Stimulated activated naive CD8-positive, alpha-beta T cell treated with anti-CD3 and anti-CD28 coated beads, Interleukin-15, amount 100 ng/mL, for 72 hours (primary cell): Measurements from ENCODE around the gene GPATCH8.
"Not testable (repeated sequence)": the region's sequence is repeated elsewhere in the genome, so short reads cannot be mapped to it uniquely, and the experiment has no call there.

Source experiments
- ATAC-seq: fragments of 150-1000 bp; cut with Tn5 transposase; 2 replicates; pipeline ENCODE4 v1.10.0; 2021; ENCODE audit warnings: mild to moderate bottlenecking, moderate library complexity
- DNase-seq, 2 donors: peaks; one replicate each; pipeline ENCODE4 v3.0.0; 2021 to 2022
- H3K27ac Mint-ChIP-seq, 2 donors: one replicate each; pipeline ENCODE4 v1.8.0; 2022; ENCODE audit warnings: mild to moderate bottlenecking in 2 of 2, mixed read lengths in 2 of 2, moderate library complexity in 2 of 2
- H3K27me3 Mint-ChIP-seq: one replicate; pipeline ENCODE4 v1.8.0; 2022; ENCODE audit warnings: mixed read lengths
- H3K4me1 Mint-ChIP-seq: one replicate; pipeline ENCODE4 v1.8.0; 2022; ENCODE audit warnings: mild to moderate bottlenecking, mixed read lengths
- H3K4me3 Mint-ChIP-seq, 2 donors: one replicate each; pipeline ENCODE4 v1.8.0; 2022; ENCODE audit warnings: mild to moderate bottlenecking in 2 of 2, mixed read lengths in 2 of 2, moderate library complexity in 1 of 2
- H3K9me3 Mint-ChIP-seq, 2 donors: one replicate each; pipeline ENCODE4 v1.8.0; 2022; ENCODE audit warnings: mixed read lengths in 2 of 2

GPATCH8 gene

GRCh38 chr17:44503147-44504029, at the start of gene GPATCH8:
Gene GPATCH8, minus strand, starts transcription at chr17:44503406. Its CDS starts 36 bp downstream, at chr17:44503370.
- DNase-seq = peak; percentile 96
- H3K9me3 Mint-ChIP-seq = no peaks in the 10 kb centered on the region
- H3K27ac Mint-ChIP-seq = peak within 1 kb of the TSS; percentile 98 to 99
- peaks cover 27% of the 10 kb centered on the region for H3K4me1 Mint-ChIP-seq
- no peaks in the 10 kb centered on the region for H3K27me3 Mint-ChIP-seq
- H3K4me3 Mint-ChIP-seq = peak within 1 kb of the TSS; percentile 88 to 100
- peak; percentile 97 for ATAC-seq

GRCh38 chr17:44552361-44552760, 49.2 kb upstream of the GPATCH8 start:
- ATAC-seq (no peak), DNase-seq (no peak)

GRCh38 chr17:44549686-44550085, 46.5 kb upstream of the GPATCH8 start:
- ATAC-seq (no peak), DNase-seq (no peak)
- Mint-ChIP-seq H3K9me3 (no peaks in the 10 kb centered on the region), H3K4me1 (peaks cover 8% of the 10 kb centered on the region), H3K27ac (no peak overlapping the region), H3K27me3 (peaks cover 49% of the 10 kb centered on the region), H3K4me3 (no peak overlapping the region)

More at GRCh38 chr17:44552361-44552760, 49.2 kb upstream of the GPATCH8 start:
- H3K27ac Mint-ChIP-seq = no peak overlapping the region
- no peaks in the 10 kb centered on the region for H3K9me3 Mint-ChIP-seq
- no peak overlapping the region for H3K4me3 Mint-ChIP-seq
- H3K4me1 Mint-ChIP-seq = peaks cover 16% of the 10 kb centered on the region
- peaks cover 51% of the 10 kb centered on the region for H3K27me3 Mint-ChIP-seq

GRCh38 chr17:44548376-44549230, 45.4 kb upstream of the GPATCH8 start:
- DNase-seq (no peak), ATAC-seq (no peak)
- Mint-ChIP-seq H3K9me3 (no peaks in the 10 kb centered on the region), H3K4me3 (no peak overlapping the region), H3K27ac (peak overlapping the region in 1 of 2 donors; percentile 69), H3K27me3 (peaks cover 60% of the 10 kb centered on the region), H3K4me1 (peaks cover 8% of the 10 kb centered on the region)

GRCh38 chr17:44547625-44548267, 44.5 kb upstream of the GPATCH8 start:
- Mint-ChIP-seq H3K27me3 (peaks cover 68% of the 10 kb centered on the region), H3K4me1 (peaks cover 8% of the 10 kb centered on the region), H3K9me3 (no peaks in the 10 kb centered on the region), H3K4me3 (no peak overlapping the region), H3K27ac (no peak overlapping the region)
- ATAC-seq (no peak), DNase-seq (no peak)

- DNase-seq (no peak), ATAC-seq (no peak)
- no peak overlapping the region for H3K4me3 Mint-ChIP-seq
- H3K9me3 Mint-ChIP-seq = no peaks in the 10 kb centered on the region
- H3K27ac Mint-ChIP-seq = no peak overlapping the region
- H3K27me3 Mint-ChIP-seq = peaks cover 76% of the 10 kb centered on the region
- peaks cover 8% of the 10 kb centered on the region for H3K4me1 Mint-ChIP-seq
Measured at GRCh38 chr17:44546671-44547606, 43.7 kb upstream of the GPATCH8 start.

- Mint-ChIP-seq H3K27ac (no peak overlapping the region), H3K4me3 (no peak overlapping the region), H3K27me3 (peaks cover 83% of the 10 kb centered on the region), H3K9me3 (no peaks in the 10 kb centered on the region), H3K4me1 (peaks cover 8% of the 10 kb centered on the region)
- DNase-seq (no peak), ATAC-seq (no peak)
Measured at GRCh38 chr17:44543905-44544523, 40.8 kb upstream of the GPATCH8 start.

- H3K9me3 Mint-ChIP-seq = no peaks in the 10 kb centered on the region
- peaks cover 76% of the 10 kb centered on the region for H3K27me3 Mint-ChIP-seq
- H3K27ac Mint-ChIP-seq = peak overlapping the region in 1 of 2 donors; percentile 29
- ATAC-seq = no peak
- H3K4me1 Mint-ChIP-seq = peaks cover 8% of the 10 kb centered on the region
- no peak overlapping the region for H3K4me3 Mint-ChIP-seq
- DNase-seq = no peak
Measured at GRCh38 chr17:44543213-44543904, 40.2 kb upstream of the GPATCH8 start.

- no peak for DNase-seq
- ATAC-seq = no peak
- Mint-ChIP-seq H3K27ac (no peak overlapping the region), H3K9me3 (no peaks in the 10 kb centered on the region), H3K4me1 (peaks cover 4% of the 10 kb centered on the region), H3K4me3 (no peak overlapping the region), H3K27me3 (peaks cover 63% of the 10 kb centered on the region)
Measured at GRCh38 chr17:44541884-44542581, 38.8 kb upstream of the GPATCH8 start.

- H3K27me3 Mint-ChIP-seq = peaks cover 49% of the 10 kb centered on the region
- no peak overlapping the region for H3K4me3 Mint-ChIP-seq
- no peaks in the 10 kb centered on the region for H3K4me1 Mint-ChIP-seq
- DNase-seq = no peak
- no peaks in the 10 kb centered on the region for H3K9me3 Mint-ChIP-seq
- H3K27ac Mint-ChIP-seq = no peak overlapping the region
- no peak for ATAC-seq
Measured at GRCh38 chr17:44540246-44541084, 37.3 kb upstream of the GPATCH8 start.

- DNase-seq (no peak), ATAC-seq (no peak)
- H3K4me1 Mint-ChIP-seq = no peaks in the 10 kb centered on the region
- H3K27me3 Mint-ChIP-seq = peaks cover 41% of the 10 kb centered on the region
- H3K9me3 Mint-ChIP-seq = no peaks in the 10 kb centered on the region
- no peak overlapping the region for H3K4me3 Mint-ChIP-seq
- no peak overlapping the region for H3K27ac Mint-ChIP-seq
Measured at GRCh38 chr17:44539673-44540072, 36.5 kb upstream of the GPATCH8 start.

- peaks cover 11% of the 10 kb centered on the region for H3K4me1 Mint-ChIP-seq
- H3K27ac Mint-ChIP-seq, ATAC-seq, H3K9me3 Mint-ChIP-seq, H3K4me3 Mint-ChIP-seq, DNase-seq: not testable (repeated sequence)
- peaks cover 24% of the 10 kb centered on the region for H3K27me3 Mint-ChIP-seq
Measured at GRCh38 chr17:44537922-44538321, 34.7 kb upstream of the GPATCH8 start.
